A673 (cell line): ENCODE data around the gene DLGAP1.

Experiments used
- CTCF ChIP-seq: fragments of 300-800, 200-600 bp; sonication (generic); conservative IDR thresholded peaks from 2 replicates; pipeline ENCODE4 v1.5.1; 2017; ENCODE audit warnings: low read depth, mild to moderate bottlenecking, antibody characterized with exemption, low read length, moderate library complexity, mixed read lengths
- EZH2 ChIP-seq: fragments of 200-600 bp; sonication (generic); IDR thresholded peaks from 2 replicates; pipeline ENCODE4 v1.6.1; 2017; ENCODE audit warnings: borderline replicate concordance, low read depth, mild to moderate bottlenecking, mixed read lengths, antibody characterized with exemption, low read length; ENCODE audit not compliant: poor library complexity, severe bottlenecking

DNA sequence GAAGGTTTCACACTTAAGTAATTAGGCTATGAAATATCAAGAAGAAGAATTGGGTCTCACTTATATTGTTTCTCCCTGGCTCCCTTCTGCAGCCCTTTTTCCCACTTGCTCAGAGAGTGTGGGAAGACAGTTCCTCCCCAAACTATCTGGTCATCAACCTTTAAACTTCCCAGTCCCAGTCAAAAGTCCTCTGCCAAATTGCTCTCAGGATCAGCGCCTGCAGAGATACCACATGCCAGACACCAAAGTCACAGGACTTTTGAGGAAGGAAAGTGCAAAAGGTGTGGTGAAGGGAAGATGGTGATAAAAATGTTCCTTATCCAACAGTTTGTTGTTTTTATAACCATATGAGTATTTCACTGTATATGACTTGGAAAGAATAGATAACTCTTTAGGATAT is 51.3 kb downstream of the DLGAP1 start:
- TF ChIP-seq CTCF (no peak), EZH2 (no peak)
